ENCODE data around the gene SPTBN5.

- TF ChIP-seq CTCF (conservative IDR thresholded peaks at IDR 0.05; ENCODE audit: low read depth, low read length) (no peak), EZH2phosphoT487 (IDR thresholded peaks at IDR 0.05; ENCODE audit: borderline replicate concordance, low read length) (no peak), EZH2 (IDR thresholded peaks at IDR 0.05; ENCODE audit: low read length, unreplicated experiment) (no peak)
These were observed at the start of gene SPTBN5 for GRCh38 chr15:41893422-41894250.

All from PC-3 (cell line).